ENCODE data around the gene ASCL4. TPM values are rescaled to one million over a fixed set of nuclear protein-coding genes. Genes with fewer than 3 reads are reported as not detected.
"Not testable (repeated sequence)": the region's sequence is repeated elsewhere in the genome, so short reads cannot be mapped to it uniquely, and the experiment has no call there.

Gene ASCL4, protein sequence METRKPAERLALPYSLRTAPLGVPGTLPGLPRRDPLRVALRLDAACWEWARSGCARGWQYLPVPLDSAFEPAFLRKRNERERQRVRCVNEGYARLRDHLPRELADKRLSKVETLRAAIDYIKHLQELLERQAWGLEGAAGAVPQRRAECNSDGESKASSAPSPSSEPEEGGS
- total RNA-seq (ENCODE audit: low replicate concordance) = not detected in 2 replicates

- H3K9ac ChIP-seq = no peak within 1 kb of the TSS
- H2AFZ ChIP-seq (replicated peaks) = peak within 1 kb of the TSS; percentile 79
- H3K27ac Mint-ChIP-seq = no peak within 1 kb of the TSS
- H3K36me3 Mint-ChIP-seq = no peaks in the 10 kb centered on the region
- peaks cover 100% of the 10 kb centered on the region for H3K27me3 ChIP-seq
- peaks cover 9% of the 10 kb centered on the region for H3F3A ChIP-seq (ENCODE audit: low read depth)
- peak; percentile 21 for DNase-seq (ENCODE audit: low spot score)
- peaks cover 17% of the 10 kb centered on the region for H4K20me1 ChIP-seq (ENCODE audit: low read depth)
- peaks cover 6% of the 10 kb centered on the region for H3K4me1 ChIP-seq
- no peaks in the 10 kb centered on the region for H3K9me3 ChIP-seq (ENCODE audit: low read depth)
- H3K4me1 Mint-ChIP-seq = peaks cover 4% of the 10 kb centered on the region
- H3K4me3 ChIP-seq = peak within 1 kb of the TSS; percentile 53
- H3K27me3 Mint-ChIP-seq (ENCODE audit: insufficient read depth, low read depth) = peaks cover 63% of the 10 kb centered on the region
- no peaks in the 10 kb centered on the region for H3K9me3 Mint-ChIP-seq
- H3K4me2 ChIP-seq = peak within 1 kb of the TSS; percentile 94
- TF ChIP-seq EZH2phosphoT487 (IDR thresholded peaks at IDR 0.05) (no peak), EZH2 (IDR thresholded peaks at IDR 0.05) (no peak)
- TF ChIP-seq, protein P1, sequence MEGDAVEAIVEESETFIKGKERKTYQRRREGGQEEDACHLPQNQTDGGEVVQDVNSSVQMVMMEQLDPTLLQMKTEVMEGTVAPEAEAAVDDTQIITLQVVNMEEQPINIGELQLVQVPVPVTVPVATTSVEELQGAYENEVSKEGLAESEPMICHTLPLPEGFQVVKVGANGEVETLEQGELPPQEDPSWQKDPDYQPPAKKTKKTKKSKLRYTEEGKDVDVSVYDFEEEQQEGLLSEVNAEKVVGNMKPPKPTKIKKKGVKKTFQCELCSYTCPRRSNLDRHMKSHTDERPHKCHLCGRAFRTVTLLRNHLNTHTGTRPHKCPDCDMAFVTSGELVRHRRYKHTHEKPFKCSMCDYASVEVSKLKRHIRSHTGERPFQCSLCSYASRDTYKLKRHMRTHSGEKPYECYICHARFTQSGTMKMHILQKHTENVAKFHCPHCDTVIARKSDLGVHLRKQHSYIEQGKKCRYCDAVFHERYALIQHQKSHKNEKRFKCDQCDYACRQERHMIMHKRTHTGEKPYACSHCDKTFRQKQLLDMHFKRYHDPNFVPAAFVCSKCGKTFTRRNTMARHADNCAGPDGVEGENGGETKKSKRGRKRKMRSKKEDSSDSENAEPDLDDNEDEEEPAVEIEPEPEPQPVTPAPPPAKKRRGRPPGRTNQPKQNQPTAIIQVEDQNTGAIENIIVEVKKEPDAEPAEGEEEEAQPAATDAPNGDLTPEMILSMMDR (IDR thresholded peaks at IDR 0.05) = no peak
- H3K79me2 ChIP-seq (ENCODE audit: low read depth) = no peaks in the 10 kb centered on the region
- no peaks in the 10 kb centered on the region for H3K36me3 ChIP-seq
- peak within 1 kb of the TSS; percentile 78 for H3K4me3 Mint-ChIP-seq
- H3K27ac ChIP-seq = no peak within 1 kb of the TSS
Measured at GRCh38 chr12:107774349-107775029, at the start of gene ASCL4. TSS of gene ASCL4 (plus strand) at chr12:107774704. CDS start at chr12:107775219, 515 bp downstream.

- not testable (repeated sequence) for H3K4me3 Mint-ChIP-seq; H3F3A ChIP-seq (ENCODE audit: low read depth); H3K9me3 Mint-ChIP-seq; H2AFZ ChIP-seq (replicated peaks); H3K4me1 ChIP-seq; H3K27me3 Mint-ChIP-seq (ENCODE audit: insufficient read depth, low read depth); H3K4me1 Mint-ChIP-seq; H3K36me3 Mint-ChIP-seq; H3K27ac Mint-ChIP-seq; H3K27me3 ChIP-seq; H3K9me3 ChIP-seq (ENCODE audit: low read depth); H4K20me1 ChIP-seq (ENCODE audit: low read depth); H3K79me2 ChIP-seq (ENCODE audit: low read depth); H3K9ac ChIP-seq; H3K27ac ChIP-seq; H3K4me3 ChIP-seq; H3K36me3 ChIP-seq; DNase-seq (ENCODE audit: low spot score); H3K4me2 ChIP-seq
Measured at GRCh38 chr12:107727327-107727726, 47.2 kb upstream of the ASCL4 start.

- not testable (repeated sequence) for H3K9ac ChIP-seq; H3K79me2 ChIP-seq (ENCODE audit: low read depth); H3K27me3 Mint-ChIP-seq (ENCODE audit: insufficient read depth, low read depth); H3K27me3 ChIP-seq; H3K27ac ChIP-seq; H3K36me3 ChIP-seq; H3K36me3 Mint-ChIP-seq; H2AFZ ChIP-seq (replicated peaks); H3K4me1 Mint-ChIP-seq; H3K4me3 ChIP-seq; H4K20me1 ChIP-seq (ENCODE audit: low read depth); H3K9me3 Mint-ChIP-seq; DNase-seq (ENCODE audit: low spot score); H3K9me3 ChIP-seq (ENCODE audit: low read depth); H3K4me2 ChIP-seq; H3K4me3 Mint-ChIP-seq; H3K4me1 ChIP-seq; H3F3A ChIP-seq (ENCODE audit: low read depth); H3K27ac Mint-ChIP-seq
Measured at GRCh38 chr12:107727742-107728141, 46.8 kb upstream of the ASCL4 start.

GRCh38 chr12:107730618-107731341 lies 43.7 kb upstream of the ASCL4 start:
- H3K27ac Mint-ChIP-seq = no peak overlapping the region
- DNase-seq (ENCODE audit: low spot score) = no peak
- H3K36me3 Mint-ChIP-seq = peaks cover 20% of the 10 kb centered on the region
- H3K9me3 Mint-ChIP-seq = peaks cover 5% of the 10 kb centered on the region
- H3K4me1 Mint-ChIP-seq = no peaks in the 10 kb centered on the region
- Histone ChIP-seq H3K27me3 (no peaks in the 10 kb centered on the region), H3K9ac (no peak overlapping the region), H3K9me3 (ENCODE audit: low read depth) (no peaks in the 10 kb centered on the region), H3K36me3 (no peaks in the 10 kb centered on the region), H3K4me3 (no peak overlapping the region), H3K79me2 (ENCODE audit: low read depth) (no peaks in the 10 kb centered on the region), H3K4me1 (no peaks in the 10 kb centered on the region), H2AFZ (replicated peaks) (no peak overlapping the region), H3K27ac (no peak overlapping the region), H3F3A (ENCODE audit: low read depth) (no peaks in the 10 kb centered on the region), H3K4me2 (no peak overlapping the region), H4K20me1 (ENCODE audit: low read depth) (no peaks in the 10 kb centered on the region)
- no peak for TF ChIP-seq EZH2 (IDR thresholded peaks at IDR 0.05)
- TF ChIP-seq, protein P1 (IDR thresholded peaks at IDR 0.05) = no peak
- TF ChIP-seq EZH2phosphoT487 (IDR thresholded peaks at IDR 0.05) = no peak
- no peak overlapping the region for H3K4me3 Mint-ChIP-seq
- no peaks in the 10 kb centered on the region for H3K27me3 Mint-ChIP-seq (ENCODE audit: insufficient read depth, low read depth)
